ENCODE results near the gene SASH3.

Gene SASH3

DNA sequence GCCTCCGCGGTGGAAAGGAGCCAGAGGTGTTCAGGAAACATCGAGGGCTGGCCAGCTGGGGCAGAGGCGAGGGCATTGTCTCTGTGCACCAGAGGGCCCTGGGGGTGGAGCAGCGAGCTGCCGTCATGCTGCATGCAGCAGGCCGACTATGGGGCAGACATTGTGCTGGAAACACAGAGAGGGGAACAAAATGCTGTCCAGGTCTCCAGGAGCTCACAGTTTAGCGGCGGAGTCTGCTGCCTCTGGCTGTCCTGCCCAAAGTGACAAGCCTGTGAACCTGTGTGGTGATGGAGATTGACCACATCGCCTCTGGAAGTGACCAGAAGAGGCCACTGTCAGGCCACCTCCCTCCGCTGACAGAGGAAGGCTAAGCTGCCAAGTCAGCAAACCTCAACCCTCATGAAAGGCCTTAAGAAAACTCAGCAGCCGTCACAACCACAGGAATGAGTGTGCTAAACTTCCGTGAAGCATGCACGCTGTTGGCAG, 20.1 kb upstream of the SASH3 start:
- Histone ChIP-seq H3K27ac (ENCODE audit: insufficient read depth, low read depth, low read length, poor library complexity, severe bottlenecking) (no peak overlapping the region), H3K4me1 (ENCODE audit: control insufficient read depth, insufficient read depth, low read length) (no peaks in the 10 kb centered on the region), H3K27me3 (ENCODE audit: control insufficient read depth, insufficient read depth, low read length, poor library complexity, severe bottlenecking) (no peaks in the 10 kb centered on the region), H3K9me3 (ENCODE audit: control insufficient read depth, low read length) (no peaks in the 10 kb centered on the region), H3K4me3 (ENCODE audit: insufficient read depth, low read depth, low read length) (no peak overlapping the region), H3K36me3 (ENCODE audit: control insufficient read depth, insufficient read depth, low read length) (no peaks in the 10 kb centered on the region)
- WGBS, 2 experiments: 77 to 78% methylated on average over 14 of the region's 14 CpGs

DNA sequence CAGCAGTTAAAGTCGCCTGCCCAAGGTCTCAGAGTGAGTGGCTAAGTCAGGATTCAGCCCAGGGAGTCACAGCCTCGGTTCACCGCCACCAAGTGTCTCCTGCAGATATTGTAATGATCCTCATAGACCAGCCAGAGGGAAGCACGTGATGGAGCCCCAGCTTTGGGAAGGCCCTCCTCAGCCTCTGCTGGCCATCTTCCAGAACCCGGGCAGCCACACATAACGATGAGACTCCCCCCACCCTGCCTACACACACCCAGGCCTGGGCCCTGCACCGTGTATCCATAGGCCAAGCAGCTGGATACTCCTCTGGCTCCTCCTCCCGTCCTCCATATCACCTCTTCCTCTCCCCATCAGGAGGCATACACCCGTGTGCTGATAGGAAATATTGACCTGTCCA, 19.6 kb upstream of the SASH3 start:
- Histone ChIP-seq H3K4me3 (ENCODE audit: insufficient read depth, low read depth, low read length) (no peak overlapping the region), H3K27me3 (ENCODE audit: control insufficient read depth, insufficient read depth, low read length, poor library complexity, severe bottlenecking) (no peaks in the 10 kb centered on the region), H3K27ac (ENCODE audit: insufficient read depth, low read depth, low read length, poor library complexity, severe bottlenecking) (no peak overlapping the region), H3K4me1 (ENCODE audit: control insufficient read depth, insufficient read depth, low read length) (no peaks in the 10 kb centered on the region), H3K36me3 (ENCODE audit: control insufficient read depth, insufficient read depth, low read length) (no peaks in the 10 kb centered on the region), H3K9me3 (ENCODE audit: control insufficient read depth, low read length) (no peaks in the 10 kb centered on the region)
- WGBS, 2 experiments: 88 to 90% methylated on average over 9 of the region's 9 CpGs

DNA sequence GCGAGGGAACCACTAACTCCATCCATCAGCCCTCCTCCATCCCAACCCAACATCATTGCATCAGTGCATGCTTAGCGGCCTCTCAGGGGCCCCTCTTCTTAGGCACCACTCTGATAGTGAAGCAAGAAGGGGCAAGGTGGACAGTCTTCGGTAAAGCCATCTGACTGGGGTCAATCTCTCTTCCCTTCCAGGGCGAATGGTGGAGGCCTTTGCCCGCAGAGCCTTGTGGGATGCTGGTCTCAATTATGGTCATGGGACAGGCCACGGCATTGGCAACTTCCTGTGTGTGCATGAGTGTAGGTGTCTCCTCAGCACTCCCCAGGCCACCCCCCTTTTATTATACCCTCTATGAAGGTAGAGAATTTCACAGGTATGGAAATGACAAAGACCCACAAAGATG, 18.8 kb upstream of the SASH3 start:
- Histone ChIP-seq H3K4me1 (ENCODE audit: control insufficient read depth, insufficient read depth, low read length) (no peaks in the 10 kb centered on the region), H3K27ac (ENCODE audit: insufficient read depth, low read depth, low read length, poor library complexity, severe bottlenecking) (no peak overlapping the region), H3K4me3 (ENCODE audit: insufficient read depth, low read depth, low read length) (no peak overlapping the region), H3K27me3 (ENCODE audit: control insufficient read depth, insufficient read depth, low read length, poor library complexity, severe bottlenecking) (no peaks in the 10 kb centered on the region), H3K36me3 (ENCODE audit: control insufficient read depth, insufficient read depth, low read length) (no peaks in the 10 kb centered on the region), H3K9me3 (ENCODE audit: control insufficient read depth, low read length) (no peaks in the 10 kb centered on the region)
- 93 to 98% methylated on average over 4 to 5 of the region's 6 CpGs for whole genome bisulfite sequencing, 2 experiments

DNA sequence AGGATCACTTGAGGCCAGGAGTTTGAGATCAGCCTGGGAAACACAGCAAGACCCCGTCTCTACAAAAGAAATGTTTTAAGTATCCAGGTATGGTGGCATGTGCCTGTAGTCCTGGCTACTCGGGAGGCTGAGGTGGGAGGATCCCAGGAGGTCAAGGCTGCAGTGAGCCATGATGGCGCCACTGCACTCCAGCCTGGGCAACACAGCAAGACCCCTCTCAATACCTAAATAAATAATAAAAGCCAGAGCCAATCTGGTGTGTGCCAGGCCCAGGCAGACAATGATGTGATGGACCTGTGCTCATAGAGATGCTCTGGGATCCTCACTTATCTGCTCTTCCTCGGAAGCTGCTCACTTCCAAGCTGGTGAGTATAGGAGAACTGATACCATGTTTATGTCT, 18.2 kb upstream of the SASH3 start:
- no peak overlapping the region for H3K27ac ChIP-seq (ENCODE audit: insufficient read depth, low read depth, low read length, poor library complexity, severe bottlenecking)
- 94 to 100% methylated on average over 4 of the region's 4 CpGs for WGBS, 2 experiments
- H3K27me3 ChIP-seq (ENCODE audit: control insufficient read depth, insufficient read depth, low read length, poor library complexity, severe bottlenecking): no peaks in the 10 kb centered on the region
- no peaks in the 10 kb centered on the region for H3K9me3 ChIP-seq (ENCODE audit: control insufficient read depth, low read length)
- H3K4me1 ChIP-seq (ENCODE audit: control insufficient read depth, insufficient read depth, low read length): no peaks in the 10 kb centered on the region
- no peaks in the 10 kb centered on the region for H3K36me3 ChIP-seq (ENCODE audit: control insufficient read depth, insufficient read depth, low read length)
- H3K4me3 ChIP-seq (ENCODE audit: insufficient read depth, low read depth, low read length): no peak overlapping the region

DNA sequence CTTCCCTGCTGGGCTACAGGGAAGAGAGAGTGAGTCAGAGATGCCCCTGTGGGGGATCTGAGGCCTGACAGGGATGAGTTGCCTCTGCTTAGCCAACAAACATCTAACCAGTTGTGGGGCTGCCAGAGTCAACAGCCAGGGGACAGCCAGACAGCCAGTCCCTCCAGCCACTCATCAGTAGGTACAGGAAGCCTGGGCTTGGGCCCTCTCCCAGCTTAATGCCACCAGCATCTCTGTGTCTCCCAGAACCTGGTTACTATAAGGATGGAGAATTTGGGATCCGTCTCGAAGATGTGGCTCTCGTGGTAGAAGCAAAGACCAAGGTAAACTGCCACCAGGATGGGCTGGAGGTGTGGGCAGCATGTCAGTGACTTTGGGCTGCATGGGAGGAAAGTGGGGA, 17.3 kb upstream of the SASH3 start:
- no peaks in the 10 kb centered on the region for H3K4me1 ChIP-seq (ENCODE audit: control insufficient read depth, insufficient read depth, low read length)
- H3K4me3 ChIP-seq (ENCODE audit: insufficient read depth, low read depth, low read length): no peak overlapping the region
- no peaks in the 10 kb centered on the region for H3K9me3 ChIP-seq (ENCODE audit: control insufficient read depth, low read length)
- no peaks in the 10 kb centered on the region for H3K27me3 ChIP-seq (ENCODE audit: control insufficient read depth, insufficient read depth, low read length, poor library complexity, severe bottlenecking)
- 95% methylated on average over 3 of the region's 3 CpGs for WGBS, 2 experiments
- no peaks in the 10 kb centered on the region for H3K36me3 ChIP-seq (ENCODE audit: control insufficient read depth, insufficient read depth, low read length)
- H3K27ac ChIP-seq (ENCODE audit: insufficient read depth, low read depth, low read length, poor library complexity, severe bottlenecking): no peak overlapping the region

DNA sequence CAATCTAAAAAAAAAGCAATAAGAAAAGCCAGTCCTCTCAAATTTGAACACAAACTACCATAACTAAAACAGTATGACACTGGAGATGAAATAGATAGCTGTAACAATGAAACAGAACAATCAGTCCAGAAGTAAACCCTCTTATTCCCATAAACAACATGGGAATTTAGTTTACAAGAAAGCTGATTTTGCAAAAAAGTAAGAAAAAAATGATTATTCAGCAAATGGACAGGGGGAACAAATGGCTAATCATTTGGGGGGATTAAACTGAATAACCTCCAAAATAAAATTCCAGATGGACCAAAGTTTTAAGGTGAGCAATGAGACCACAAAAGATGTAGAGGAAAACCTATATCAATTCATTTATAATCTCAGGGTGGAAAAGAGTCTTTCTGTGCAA, 16.1 kb upstream of the SASH3 start:
- H3K9me3 ChIP-seq (ENCODE audit: control insufficient read depth, low read length): no peaks in the 10 kb centered on the region
- no peaks in the 10 kb centered on the region for H3K27me3 ChIP-seq (ENCODE audit: control insufficient read depth, insufficient read depth, low read length, poor library complexity, severe bottlenecking)
- H3K27ac ChIP-seq (ENCODE audit: insufficient read depth, low read depth, low read length, poor library complexity, severe bottlenecking): no peak overlapping the region
- no peak overlapping the region for H3K4me3 ChIP-seq (ENCODE audit: insufficient read depth, low read depth, low read length)
- no peaks in the 10 kb centered on the region for H3K4me1 ChIP-seq (ENCODE audit: control insufficient read depth, insufficient read depth, low read length)
- no peaks in the 10 kb centered on the region for H3K36me3 ChIP-seq (ENCODE audit: control insufficient read depth, insufficient read depth, low read length)

DNA sequence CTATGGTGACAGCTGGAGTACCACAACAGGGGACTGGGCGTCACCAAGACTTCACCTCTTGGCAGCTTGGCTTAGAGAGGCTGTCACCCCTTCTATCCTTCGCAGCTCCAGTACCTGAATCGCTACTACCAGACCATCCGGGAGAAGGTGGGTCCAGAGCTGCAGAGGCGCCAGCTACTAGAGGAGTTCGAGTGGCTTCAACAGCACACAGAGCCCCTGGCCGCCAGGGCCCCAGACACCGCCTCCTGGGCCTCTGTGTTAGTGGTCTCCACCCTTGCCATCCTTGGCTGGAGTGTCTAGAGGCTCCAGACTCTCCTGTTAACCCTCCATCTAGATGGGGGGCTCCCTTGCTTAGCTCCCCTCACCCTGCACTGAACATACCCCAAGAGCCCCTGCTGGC, 11.6 kb upstream of the SASH3 start:
- Histone ChIP-seq H3K36me3 (ENCODE audit: control insufficient read depth, insufficient read depth, low read length) (no peaks in the 10 kb centered on the region), H3K4me3 (ENCODE audit: insufficient read depth, low read depth, low read length) (no peak overlapping the region), H3K9me3 (ENCODE audit: control insufficient read depth, low read length) (no peaks in the 10 kb centered on the region), H3K27ac (ENCODE audit: insufficient read depth, low read depth, low read length, poor library complexity, severe bottlenecking) (no peak overlapping the region), H3K4me1 (ENCODE audit: control insufficient read depth, insufficient read depth, low read length) (no peaks in the 10 kb centered on the region), H3K27me3 (ENCODE audit: control insufficient read depth, insufficient read depth, low read length, poor library complexity, severe bottlenecking) (no peaks in the 10 kb centered on the region)
- 93 to 95% methylated on average over 8 of the region's 8 CpGs for WGBS, 2 experiments

DNA sequence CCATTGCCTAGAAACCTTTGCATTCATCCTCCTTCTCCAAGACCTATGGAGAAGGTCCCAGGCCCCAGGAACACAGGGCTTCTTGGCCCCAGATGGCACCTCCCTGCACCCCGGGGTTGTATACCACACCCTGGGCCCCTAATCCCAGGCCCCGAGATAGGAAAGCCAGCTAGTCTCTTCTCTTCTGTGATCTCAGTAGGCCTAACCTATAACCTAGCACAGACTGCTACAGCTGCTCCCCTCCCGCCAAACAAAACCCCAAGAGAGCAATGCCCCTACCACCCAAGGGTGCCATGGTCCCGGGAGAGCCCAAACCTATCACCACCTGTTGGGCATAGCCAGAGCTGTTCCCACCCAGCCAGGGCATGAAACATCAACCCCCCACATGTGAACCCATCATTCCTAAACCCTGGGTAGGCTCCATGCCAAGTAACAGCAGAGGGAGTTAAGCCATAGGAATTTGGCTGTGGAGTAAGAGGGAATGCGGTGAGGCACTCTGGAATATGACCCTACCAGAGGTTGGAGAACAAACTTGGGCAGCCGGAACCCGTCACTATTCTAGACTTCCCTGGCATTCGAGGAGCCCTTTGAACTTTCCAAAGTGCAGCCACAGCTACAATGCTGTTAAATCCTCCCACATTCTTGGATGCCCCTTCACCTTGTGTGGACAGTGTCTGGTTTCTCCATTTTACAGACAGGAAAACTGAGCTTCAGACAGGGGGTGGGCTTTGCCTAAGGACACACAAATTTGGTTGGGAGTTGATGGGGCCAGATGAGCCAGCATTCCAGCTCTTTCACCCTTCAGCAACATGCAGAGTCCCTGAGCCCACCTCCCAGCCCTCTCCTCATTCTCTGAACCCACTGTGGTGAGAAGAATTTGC, 10.9 kb upstream of the SASH3 start:
- Histone ChIP-seq H3K4me1 (ENCODE audit: control insufficient read depth, insufficient read depth, low read length) (no peaks in the 10 kb centered on the region), H3K4me3 (ENCODE audit: insufficient read depth, low read depth, low read length) (no peak overlapping the region), H3K27me3 (ENCODE audit: control insufficient read depth, insufficient read depth, low read length, poor library complexity, severe bottlenecking) (no peaks in the 10 kb centered on the region), H3K27ac (ENCODE audit: insufficient read depth, low read depth, low read length, poor library complexity, severe bottlenecking) (no peak overlapping the region), H3K9me3 (ENCODE audit: control insufficient read depth, low read length) (no peaks in the 10 kb centered on the region), H3K36me3 (ENCODE audit: control insufficient read depth, insufficient read depth, low read length) (no peaks in the 10 kb centered on the region)
- 93 to 96% methylated on average over 8 of the region's 8 CpGs for WGBS, 2 experiments

DNA sequence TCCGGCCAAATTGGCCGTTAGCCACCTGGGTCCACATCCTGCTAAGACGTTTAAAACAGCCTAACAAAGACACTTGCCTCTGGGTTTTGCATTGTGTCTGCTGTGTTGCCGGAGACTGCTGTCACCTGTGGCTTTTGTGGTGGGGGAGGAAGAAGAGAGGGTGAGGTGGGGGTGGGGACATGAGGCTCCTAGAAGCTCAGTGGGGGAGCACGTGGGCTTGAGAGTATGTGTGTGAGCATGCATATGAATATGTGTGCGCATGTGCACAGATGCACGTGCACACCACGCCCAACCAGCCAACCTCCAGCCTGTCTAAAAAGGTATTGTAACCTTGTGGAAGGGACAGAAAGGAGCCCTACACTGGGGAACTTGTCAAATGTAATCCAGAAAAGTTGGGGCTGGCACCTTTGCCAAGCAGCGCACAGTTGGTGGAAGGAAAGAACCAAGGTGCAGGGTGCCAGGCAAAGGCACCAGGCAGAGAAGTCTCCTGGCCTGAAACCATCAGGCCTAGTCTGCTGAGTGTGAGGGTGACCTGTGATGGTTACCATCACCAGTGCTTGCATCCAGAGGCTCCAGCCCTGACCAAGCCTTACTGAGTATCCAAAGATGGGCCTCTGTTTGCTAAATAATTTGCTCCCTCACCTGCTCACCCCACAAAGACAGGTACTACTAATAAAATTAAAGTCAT, 10.1 kb upstream of the SASH3 start:
- Histone ChIP-seq H3K36me3 (ENCODE audit: control insufficient read depth, insufficient read depth, low read length) (no peaks in the 10 kb centered on the region), H3K9me3 (ENCODE audit: control insufficient read depth, low read length) (no peaks in the 10 kb centered on the region), H3K27ac (ENCODE audit: insufficient read depth, low read depth, low read length, poor library complexity, severe bottlenecking) (no peak overlapping the region), H3K4me1 (ENCODE audit: control insufficient read depth, insufficient read depth, low read length) (no peaks in the 10 kb centered on the region), H3K27me3 (ENCODE audit: control insufficient read depth, insufficient read depth, low read length, poor library complexity, severe bottlenecking) (no peaks in the 10 kb centered on the region), H3K4me3 (ENCODE audit: insufficient read depth, low read depth, low read length) (no peak overlapping the region)
- whole genome bisulfite sequencing, 2 experiments: 67 to 69% methylated on average over 9 of the region's 9 CpGs

DNA sequence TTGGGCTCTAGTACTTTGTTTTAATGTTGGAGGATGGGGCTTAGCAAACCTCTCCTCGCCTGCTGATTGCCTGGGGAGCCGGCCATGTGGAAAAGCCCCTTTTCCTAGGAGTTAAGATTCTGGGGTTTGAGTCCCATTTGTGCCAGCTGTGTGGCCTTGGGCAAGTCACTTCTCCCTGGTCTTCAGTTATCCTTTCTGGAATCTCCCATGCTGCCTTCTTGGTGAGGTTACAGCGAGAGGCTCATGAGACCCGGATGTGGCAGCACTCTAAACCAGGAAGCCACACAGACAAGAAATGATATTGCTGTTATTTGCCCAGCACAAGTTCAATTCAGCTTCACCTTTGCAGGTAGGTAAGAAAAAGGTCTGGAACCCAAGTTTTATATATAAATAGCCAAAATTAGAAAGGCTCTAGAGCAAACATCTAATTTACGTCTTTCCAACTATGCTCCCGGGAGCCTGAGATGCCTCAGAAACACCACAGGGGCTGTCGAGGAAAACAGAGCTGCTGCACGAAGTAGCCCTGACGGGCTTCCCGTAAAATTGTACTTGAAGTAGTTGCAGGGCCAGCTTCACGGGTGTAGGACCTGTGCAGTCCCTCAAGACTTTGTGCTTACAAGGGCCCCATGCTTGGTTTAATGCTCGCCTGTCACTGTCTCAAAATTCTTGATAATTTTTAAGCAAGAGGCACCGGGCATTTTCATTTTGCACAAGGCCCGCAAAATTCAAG, 8.3 kb upstream of the SASH3 start:
- Histone ChIP-seq H3K9me3 (ENCODE audit: control insufficient read depth, low read length) (no peaks in the 10 kb centered on the region), H3K27me3 (ENCODE audit: control insufficient read depth, insufficient read depth, low read length, poor library complexity, severe bottlenecking) (no peaks in the 10 kb centered on the region), H3K27ac (ENCODE audit: insufficient read depth, low read depth, low read length, poor library complexity, severe bottlenecking) (no peak overlapping the region), H3K4me3 (ENCODE audit: insufficient read depth, low read depth, low read length) (no peak overlapping the region), H3K4me1 (ENCODE audit: control insufficient read depth, insufficient read depth, low read length) (no peaks in the 10 kb centered on the region), H3K36me3 (ENCODE audit: control insufficient read depth, insufficient read depth, low read length) (no peaks in the 10 kb centered on the region)
- whole genome bisulfite sequencing, 2 experiments: 92% methylated on average over 14 of the region's 14 CpGs

Data from ectodermal cell (in vitro differentiated cells).